ENCODE measurements around the gene TRAPPC2.

DNA sequence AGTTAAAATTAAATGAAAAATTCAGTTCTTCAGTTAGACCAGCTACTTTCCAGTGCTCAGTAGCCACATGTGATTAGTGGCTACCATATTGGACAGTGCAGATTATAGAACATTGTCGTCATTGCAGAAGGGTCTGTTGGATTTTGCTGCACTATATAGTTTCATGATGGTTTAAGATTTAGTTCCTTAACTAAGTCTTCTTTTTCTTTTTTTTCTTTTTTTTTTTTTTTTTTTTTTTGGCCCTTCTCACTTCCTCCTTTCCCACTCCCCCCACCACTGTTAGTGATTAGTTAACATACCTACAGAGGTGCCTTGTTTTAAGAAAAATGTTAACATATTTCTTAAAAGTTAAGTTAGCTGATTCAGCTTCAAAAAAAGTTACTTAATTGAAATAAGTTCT lies 36.4 kb downstream of the TRAPPC2 start:
- TF ChIP-seq, protein P1, sequence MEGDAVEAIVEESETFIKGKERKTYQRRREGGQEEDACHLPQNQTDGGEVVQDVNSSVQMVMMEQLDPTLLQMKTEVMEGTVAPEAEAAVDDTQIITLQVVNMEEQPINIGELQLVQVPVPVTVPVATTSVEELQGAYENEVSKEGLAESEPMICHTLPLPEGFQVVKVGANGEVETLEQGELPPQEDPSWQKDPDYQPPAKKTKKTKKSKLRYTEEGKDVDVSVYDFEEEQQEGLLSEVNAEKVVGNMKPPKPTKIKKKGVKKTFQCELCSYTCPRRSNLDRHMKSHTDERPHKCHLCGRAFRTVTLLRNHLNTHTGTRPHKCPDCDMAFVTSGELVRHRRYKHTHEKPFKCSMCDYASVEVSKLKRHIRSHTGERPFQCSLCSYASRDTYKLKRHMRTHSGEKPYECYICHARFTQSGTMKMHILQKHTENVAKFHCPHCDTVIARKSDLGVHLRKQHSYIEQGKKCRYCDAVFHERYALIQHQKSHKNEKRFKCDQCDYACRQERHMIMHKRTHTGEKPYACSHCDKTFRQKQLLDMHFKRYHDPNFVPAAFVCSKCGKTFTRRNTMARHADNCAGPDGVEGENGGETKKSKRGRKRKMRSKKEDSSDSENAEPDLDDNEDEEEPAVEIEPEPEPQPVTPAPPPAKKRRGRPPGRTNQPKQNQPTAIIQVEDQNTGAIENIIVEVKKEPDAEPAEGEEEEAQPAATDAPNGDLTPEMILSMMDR (IDR thresholded peaks at IDR 0.05; ENCODE audit: low read depth, low read length, missing input control) = no peak
- TF ChIP-seq RAD21 (IDR thresholded peaks at IDR 0.05) (no peak), FOXA1 (IDR thresholded peaks at IDR 0.05) (no peak)
- TF ChIP-seq, protein P2, sequence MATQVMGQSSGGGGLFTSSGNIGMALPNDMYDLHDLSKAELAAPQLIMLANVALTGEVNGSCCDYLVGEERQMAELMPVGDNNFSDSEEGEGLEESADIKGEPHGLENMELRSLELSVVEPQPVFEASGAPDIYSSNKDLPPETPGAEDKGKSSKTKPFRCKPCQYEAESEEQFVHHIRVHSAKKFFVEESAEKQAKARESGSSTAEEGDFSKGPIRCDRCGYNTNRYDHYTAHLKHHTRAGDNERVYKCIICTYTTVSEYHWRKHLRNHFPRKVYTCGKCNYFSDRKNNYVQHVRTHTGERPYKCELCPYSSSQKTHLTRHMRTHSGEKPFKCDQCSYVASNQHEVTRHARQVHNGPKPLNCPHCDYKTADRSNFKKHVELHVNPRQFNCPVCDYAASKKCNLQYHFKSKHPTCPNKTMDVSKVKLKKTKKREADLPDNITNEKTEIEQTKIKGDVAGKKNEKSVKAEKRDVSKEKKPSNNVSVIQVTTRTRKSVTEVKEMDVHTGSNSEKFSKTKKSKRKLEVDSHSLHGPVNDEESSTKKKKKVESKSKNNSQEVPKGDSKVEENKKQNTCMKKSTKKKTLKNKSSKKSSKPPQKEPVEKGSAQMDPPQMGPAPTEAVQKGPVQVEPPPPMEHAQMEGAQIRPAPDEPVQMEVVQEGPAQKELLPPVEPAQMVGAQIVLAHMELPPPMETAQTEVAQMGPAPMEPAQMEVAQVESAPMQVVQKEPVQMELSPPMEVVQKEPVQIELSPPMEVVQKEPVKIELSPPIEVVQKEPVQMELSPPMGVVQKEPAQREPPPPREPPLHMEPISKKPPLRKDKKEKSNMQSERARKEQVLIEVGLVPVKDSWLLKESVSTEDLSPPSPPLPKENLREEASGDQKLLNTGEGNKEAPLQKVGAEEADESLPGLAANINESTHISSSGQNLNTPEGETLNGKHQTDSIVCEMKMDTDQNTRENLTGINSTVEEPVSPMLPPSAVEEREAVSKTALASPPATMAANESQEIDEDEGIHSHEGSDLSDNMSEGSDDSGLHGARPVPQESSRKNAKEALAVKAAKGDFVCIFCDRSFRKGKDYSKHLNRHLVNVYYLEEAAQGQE (IDR thresholded peaks at IDR 0.05) = no peak
